Measurements from ENCODE around the gene PAEP. TPM values are rescaled to one million over a fixed set of nuclear protein-coding genes. Genes with fewer than 3 reads are reported as not detected.

Gene PAEP
- total and polyA plus RNA-seq, 5 donors = not detected

DNA sequence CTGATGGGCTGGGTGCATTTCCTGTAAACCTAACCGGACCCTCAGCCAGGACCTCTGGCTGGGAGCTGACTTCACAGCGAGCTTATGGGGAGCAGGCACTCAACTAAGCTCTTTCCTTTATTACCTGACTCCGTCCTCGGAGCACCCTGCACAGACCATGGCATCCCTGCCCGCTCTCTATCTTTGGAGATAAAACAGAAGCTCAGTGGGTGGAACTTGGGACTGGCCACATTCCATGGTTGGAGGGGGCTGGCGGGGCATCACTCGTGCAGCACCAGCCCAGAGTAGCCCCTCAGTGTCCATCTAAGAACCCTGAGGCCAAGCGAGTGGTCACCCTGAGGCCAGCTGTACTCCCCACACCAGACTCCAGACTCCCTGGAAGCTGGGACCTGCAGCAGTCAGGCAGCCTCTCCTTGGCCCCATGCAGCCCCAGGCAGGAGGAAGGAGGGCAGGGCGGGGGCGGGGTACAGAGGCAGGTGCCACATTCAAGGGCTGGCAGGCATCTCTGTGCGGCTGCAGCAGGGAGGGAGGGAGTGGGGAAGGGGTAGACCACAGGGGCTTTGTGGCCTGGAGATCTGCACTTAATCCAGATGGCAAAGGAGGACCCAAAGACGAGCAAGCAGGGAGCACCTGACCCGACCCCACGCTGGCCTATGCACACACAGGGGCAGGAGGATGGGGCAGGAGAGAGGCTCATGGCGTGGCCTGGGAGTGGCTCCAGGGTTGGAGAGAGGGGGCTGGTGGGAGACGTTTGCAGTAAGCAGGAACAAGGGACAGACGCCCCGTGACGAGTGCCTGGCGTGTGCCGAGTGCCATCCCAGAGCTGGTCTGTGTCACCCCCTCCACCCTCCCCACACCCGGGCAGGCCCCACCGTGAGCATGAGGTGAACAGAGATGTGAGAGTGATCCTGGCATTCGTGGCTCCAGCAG, 51.7 kb downstream of the PAEP start:
- ATAC-seq (no peak), DNase-seq (no peak)
- intact Hi-C loops (cut with DNase I) = no loop called here
- H3K27me3 ChIP-seq (ENCODE audit: control insufficient read depth, insufficient read depth) = no peaks in the 10 kb centered on the region
- WGBS = 71% methylated on average over 24 of the region's 24 CpGs
- H3K9me3 ChIP-seq (ENCODE audit: control insufficient read depth, low read length) = no peaks in the 10 kb centered on the region
- no peaks in the 10 kb centered on the region for H3K4me1 ChIP-seq (ENCODE audit: control insufficient read depth, insufficient read depth, low read length)
- H3K4me3 ChIP-seq (ENCODE audit: low read length) = no peak overlapping the region
- H3K27ac ChIP-seq (ENCODE audit: low read length) = no peak overlapping the region

DNA sequence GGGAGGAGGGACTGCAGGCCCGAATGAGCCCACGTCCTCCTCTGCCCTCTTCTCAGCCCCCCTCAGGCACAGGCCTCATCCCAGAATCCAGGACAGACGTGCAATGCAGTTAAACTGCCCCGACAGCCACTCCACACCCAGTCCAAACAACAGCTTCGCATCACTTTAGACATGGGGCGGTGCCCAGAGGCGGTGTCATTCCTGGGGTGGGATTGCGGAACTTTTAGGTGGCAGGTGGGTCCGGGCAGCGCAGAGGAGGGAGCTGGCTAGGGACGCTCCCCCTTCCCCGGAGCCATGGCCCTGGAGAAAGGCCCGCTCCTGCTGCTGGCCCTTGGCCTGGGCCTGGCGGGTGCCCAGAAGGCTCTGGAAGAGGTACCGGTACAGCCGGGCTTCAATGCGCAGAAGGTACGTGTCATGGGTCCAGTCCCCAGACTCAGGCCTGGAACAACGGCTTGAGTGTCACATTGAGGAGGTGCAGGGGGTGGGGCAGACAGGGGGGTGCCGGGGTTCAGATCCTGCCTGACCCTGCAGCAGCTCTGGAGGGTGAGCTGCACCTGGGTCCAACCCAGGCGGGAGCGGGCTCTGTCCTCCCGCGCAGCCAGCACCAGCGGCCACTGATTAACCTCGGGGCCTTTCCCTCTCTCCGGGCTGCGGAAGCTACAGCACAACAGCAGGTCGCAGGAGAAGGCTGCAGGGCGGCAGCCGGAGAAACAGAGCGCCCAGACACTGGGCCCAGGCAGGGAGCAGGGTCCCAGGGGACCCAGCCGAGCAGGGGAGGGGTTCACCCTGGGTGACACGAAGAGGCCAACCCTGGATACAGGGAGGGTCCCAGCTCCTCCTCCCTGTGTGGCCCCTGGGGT, 52.6 kb downstream of the PAEP start:
- Histone ChIP-seq H3K9me3 (ENCODE audit: control insufficient read depth, low read length) (no peaks in the 10 kb centered on the region), H3K27me3 (ENCODE audit: control insufficient read depth, insufficient read depth) (no peaks in the 10 kb centered on the region), H3K27ac (ENCODE audit: low read length) (no peak overlapping the region), H3K4me3 (ENCODE audit: low read length) (no peak overlapping the region), H3K4me1 (ENCODE audit: control insufficient read depth, insufficient read depth, low read length) (no peaks in the 10 kb centered on the region)
- DNase-seq = no peak
- intact Hi-C loops (cut with DNase I) = no loop called here
- ATAC-seq = no peak
- 80% methylated on average over 34 of the region's 34 CpGs for WGBS

DNA sequence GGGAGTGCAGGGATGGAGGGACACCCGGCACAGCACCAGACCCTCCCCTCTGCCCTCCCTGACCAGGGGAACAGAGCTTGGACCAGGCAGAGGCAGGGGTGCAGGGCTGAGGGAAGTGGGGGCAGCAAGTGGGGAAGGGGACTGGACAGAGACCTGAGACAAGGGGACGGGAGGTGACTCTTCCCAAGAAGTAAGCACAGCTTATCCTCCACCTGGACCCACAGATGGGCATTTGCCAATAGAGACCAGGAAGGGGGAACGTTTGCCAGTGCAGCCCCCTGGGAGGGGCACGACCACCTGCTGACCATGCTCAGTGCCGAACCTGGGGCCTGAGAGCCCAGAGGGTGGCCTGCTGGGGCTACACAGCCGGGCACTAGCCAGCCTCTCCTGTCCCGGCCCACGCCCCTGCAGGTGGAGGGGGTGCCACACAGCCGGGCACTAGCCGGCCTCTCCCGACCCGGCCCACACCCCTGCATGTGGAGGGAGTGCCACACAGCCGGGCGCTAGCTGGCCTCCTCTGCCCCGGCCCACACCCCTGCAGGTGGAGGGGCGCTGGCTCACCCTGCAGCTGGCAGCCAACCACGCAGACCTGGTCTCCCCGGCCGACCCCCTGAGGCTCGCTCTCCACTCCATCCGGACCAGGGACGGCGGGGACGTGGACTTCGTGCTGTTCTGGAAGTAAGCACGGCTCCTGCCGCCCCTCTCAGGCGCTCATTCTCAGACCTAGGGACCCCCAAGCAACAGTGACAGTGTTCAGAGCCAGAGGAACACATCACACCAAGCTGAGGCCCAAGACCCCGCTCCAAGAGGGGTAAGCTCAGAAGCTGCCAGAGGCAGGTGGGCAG, 53.5 kb downstream of the PAEP start:
- WGBS = 75% methylated on average over 29 of the region's 29 CpGs
- intact Hi-C loops (cut with DNase I) = no loop called here
- ATAC-seq = no peak
- DNase-seq = no peak
- no peaks in the 10 kb centered on the region for H3K27me3 ChIP-seq (ENCODE audit: control insufficient read depth, insufficient read depth)
- H3K9me3 ChIP-seq (ENCODE audit: control insufficient read depth, low read length) = no peaks in the 10 kb centered on the region
- H3K4me1 ChIP-seq (ENCODE audit: control insufficient read depth, insufficient read depth, low read length) = no peaks in the 10 kb centered on the region
- no peak overlapping the region for H3K4me3 ChIP-seq (ENCODE audit: low read length)
- H3K27ac ChIP-seq (ENCODE audit: low read length) = no peak overlapping the region

DNA sequence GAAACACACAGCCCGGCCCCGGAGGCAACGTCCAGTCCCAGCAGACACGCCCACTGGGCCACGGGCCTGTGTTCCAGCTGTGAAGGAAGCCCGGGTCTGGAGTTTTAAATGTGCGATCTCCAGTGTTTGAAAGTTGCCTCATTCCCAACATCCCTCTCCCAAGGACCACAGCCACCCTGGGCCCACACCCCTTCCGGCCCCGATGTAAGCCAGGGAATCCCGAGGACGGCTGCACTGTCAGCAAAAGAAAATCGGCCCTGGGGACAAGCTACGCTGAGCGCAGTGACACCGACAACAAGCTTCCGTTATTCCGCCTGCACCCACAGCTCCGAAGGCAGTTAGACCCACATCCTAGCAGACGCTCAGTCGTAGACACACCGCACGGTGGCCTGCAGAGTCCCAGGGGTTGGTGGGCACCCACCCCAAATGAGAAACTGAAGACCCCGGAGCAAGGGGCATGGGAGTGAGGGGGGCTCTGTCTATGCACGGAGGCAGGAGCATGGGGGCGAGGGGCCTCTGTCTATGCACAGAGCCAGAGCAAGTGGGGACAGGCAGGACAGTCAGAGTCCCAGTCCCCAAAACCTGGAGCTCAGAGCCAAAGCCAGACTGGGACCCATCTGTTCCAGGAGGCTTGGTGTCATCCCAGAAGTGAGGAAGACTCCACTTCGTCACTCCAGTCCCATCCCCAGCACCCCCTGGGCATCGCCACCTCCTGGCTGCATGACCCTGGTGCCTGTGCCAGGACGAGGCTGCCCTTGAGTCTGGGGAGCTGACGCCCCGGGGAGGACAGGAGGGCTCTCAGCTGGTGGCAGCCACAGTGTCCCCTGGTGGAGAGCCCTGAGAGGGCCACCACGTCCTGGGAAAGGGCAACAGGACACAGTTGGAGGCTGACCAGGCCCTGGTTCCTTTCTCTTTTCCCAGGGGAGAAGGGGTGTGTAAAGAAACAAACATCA, 54.4 kb downstream of the PAEP start:
- Histone ChIP-seq H3K4me3 (ENCODE audit: low read length) (no peak overlapping the region), H3K9me3 (ENCODE audit: control insufficient read depth, low read length) (no peaks in the 10 kb centered on the region), H3K4me1 (ENCODE audit: control insufficient read depth, insufficient read depth, low read length) (no peaks in the 10 kb centered on the region), H3K27ac (ENCODE audit: low read length) (no peak overlapping the region), H3K27me3 (ENCODE audit: control insufficient read depth, insufficient read depth) (no peaks in the 10 kb centered on the region)
- DNase-seq = peak in 1 of 3 donors; percentile 49
- intact Hi-C loops (cut with DNase I) = no loop called here
- WGBS = 60% methylated on average over 31 of the region's 31 CpGs
- no peak for ATAC-seq

Other genes with a start within 250 kb of the PAEP start
- gene PPP1R26, start 82.0 kb upstream of the PAEP start, total RNA-seq = 10 to 100 TPM; 15.7 to 23.8 (median 20.0) TPM
- gene PPP1R26, start 82.0 kb upstream of the PAEP start, polyA plus RNA-seq = 14.5 TPM
- gene MRPS2, start 61.1 kb upstream of the PAEP start, total RNA-seq = 10 to 100 TPM; 27.1 to 39.5 (median 37.8) TPM
- 48.9 TPM for gene MRPS2, start 61.1 kb upstream of the PAEP start, polyA plus RNA-seq
- gene LCN1, start 40.3 kb upstream of the PAEP start, total RNA-seq = 1 to 10 TPM in 1 of 4 donors, under 1 TPM in 1, not detected in 2; 0.42 to 4.0 TPM
- gene LCN1, start 40.3 kb upstream of the PAEP start, polyA plus RNA-seq = not detected
- not detected for gene OBP2A, start 15.6 kb upstream of the PAEP start, total RNA-seq
- not detected for gene OBP2A, start 15.6 kb upstream of the PAEP start, polyA plus RNA-seq
- gene GLT6D1, start 77.8 kb downstream of the PAEP start, total RNA-seq = not detected
- not detected for gene GLT6D1, start 77.8 kb downstream of the PAEP start, polyA plus RNA-seq
- not detected for gene LCN9, start 101.6 kb downstream of the PAEP start, total RNA-seq
- gene LCN9, start 101.6 kb downstream of the PAEP start, polyA plus RNA-seq = not detected
- gene SOHLH1, start 137.7 kb downstream of the PAEP start, total RNA-seq = not detected
- gene SOHLH1, start 137.7 kb downstream of the PAEP start, polyA plus RNA-seq = not detected
- 1 to 10 TPM in 1 of 4 donors, under 1 TPM in 2, not detected in 1; 0.17 to 1.1 (median 0.32) TPM for gene KCNT1, start 140.4 kb downstream of the PAEP start, total RNA-seq
- 0.20 TPM for gene KCNT1, start 140.4 kb downstream of the PAEP start, polyA plus RNA-seq

Measured in right cardiac atrium (tissue), 5 donors.